Esophagus squamous epithelium (tissue), 4 donors: ENCODE data around the gene BBX.

Experiments
- CTCF ChIP-seq, 6 experiments: fragments of 450-650 bp in 4 of 6; fragments of 200-600 bp in 2 of 6; sonication (generic) in 2 of 6; IDR thresholded peaks; one replicate each; pipeline ENCODE4 v1.5.1; 2016 to 2019; ENCODE audit warnings: antibody characterized with exemption in 6 of 6, mild to moderate bottlenecking in 4 of 6, moderate library complexity in 4 of 6
- POLR2A ChIP-seq, 4 donors: fragments of 450-650 bp; IDR thresholded peaks; one replicate each; pipeline ENCODE4 v1.6.1; 2017; ENCODE audit warnings: antibody characterized with exemption in 4 of 4, mild to moderate bottlenecking in 4 of 4, moderate library complexity in 3 of 4

- TF ChIP-seq CTCF (IDR thresholded peaks at IDR 0.05) (no peak), POLR2A (IDR thresholded peaks at IDR 0.05) (no peak)
These were observed 142.6 kb downstream of the BBX start for GRCh38 chr3:107665351-107665750.
